GM19372 (cell line): ENCODE measurements around the gene ABL1.

ENCODE experiments used
- ATAC-seq: cut with Tn5 transposase; IDR thresholded peaks from one replicate; pipeline ENCODE4 v1.9.1; 2021; ENCODE audit warnings: mild to moderate bottlenecking, low read depth, moderate library complexity; ENCODE audit not compliant: unreplicated experiment

The ABL1 gene

GRCh38 chr9:130824643-130825350 lies 10.3 kb upstream of the ABL1 start:
- ATAC-seq: no peak

DNA sequence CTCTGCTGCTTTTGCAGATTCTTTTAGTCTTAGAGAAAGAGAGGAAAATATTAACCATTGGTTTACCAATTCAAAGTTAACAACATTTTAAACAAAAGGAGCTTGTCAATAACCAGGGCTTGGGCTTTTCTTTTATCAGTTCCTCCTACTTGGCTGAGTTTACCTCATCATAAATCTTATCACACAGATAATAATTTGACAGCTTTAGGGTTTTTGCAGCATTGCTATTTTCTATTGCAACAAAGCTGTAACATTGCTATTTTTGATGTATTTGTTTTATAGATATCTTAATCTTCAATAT lies 9.8 kb upstream of the ABL1 start:
- no peak for ATAC-seq

DNA sequence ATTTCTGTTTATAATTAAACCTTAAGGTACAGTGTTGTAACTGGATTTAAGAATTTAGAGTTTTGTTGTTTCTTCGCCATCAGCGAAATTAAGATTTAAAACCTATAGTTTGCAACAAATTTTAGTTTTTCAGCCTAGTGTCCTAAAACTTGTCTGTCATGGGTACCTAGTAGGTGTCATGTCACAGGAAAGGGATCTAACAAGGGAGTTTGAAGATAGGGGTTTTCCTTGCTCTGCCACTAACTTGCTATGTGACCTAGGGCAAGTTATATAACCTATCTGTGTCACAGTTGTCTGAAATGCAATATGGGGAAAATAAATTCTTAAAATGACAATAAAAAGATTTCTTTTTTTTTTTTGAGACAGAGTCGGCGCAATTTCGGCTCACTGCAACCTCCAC lies 9.2 kb upstream of the ABL1 start:
- ATAC-seq: no peak

- ATAC-seq: no peak
Measured at GRCh38 chr9:130829762-130830161, 5.3 kb upstream of the ABL1 start.

- ATAC-seq: no peak
Measured at GRCh38 chr9:130830231-130830760, 4.8 kb upstream of the ABL1 start.

GRCh38 chr9:130831077-130831476 lies 4.0 kb upstream of the ABL1 start:
- no peak for ATAC-seq

DNA sequence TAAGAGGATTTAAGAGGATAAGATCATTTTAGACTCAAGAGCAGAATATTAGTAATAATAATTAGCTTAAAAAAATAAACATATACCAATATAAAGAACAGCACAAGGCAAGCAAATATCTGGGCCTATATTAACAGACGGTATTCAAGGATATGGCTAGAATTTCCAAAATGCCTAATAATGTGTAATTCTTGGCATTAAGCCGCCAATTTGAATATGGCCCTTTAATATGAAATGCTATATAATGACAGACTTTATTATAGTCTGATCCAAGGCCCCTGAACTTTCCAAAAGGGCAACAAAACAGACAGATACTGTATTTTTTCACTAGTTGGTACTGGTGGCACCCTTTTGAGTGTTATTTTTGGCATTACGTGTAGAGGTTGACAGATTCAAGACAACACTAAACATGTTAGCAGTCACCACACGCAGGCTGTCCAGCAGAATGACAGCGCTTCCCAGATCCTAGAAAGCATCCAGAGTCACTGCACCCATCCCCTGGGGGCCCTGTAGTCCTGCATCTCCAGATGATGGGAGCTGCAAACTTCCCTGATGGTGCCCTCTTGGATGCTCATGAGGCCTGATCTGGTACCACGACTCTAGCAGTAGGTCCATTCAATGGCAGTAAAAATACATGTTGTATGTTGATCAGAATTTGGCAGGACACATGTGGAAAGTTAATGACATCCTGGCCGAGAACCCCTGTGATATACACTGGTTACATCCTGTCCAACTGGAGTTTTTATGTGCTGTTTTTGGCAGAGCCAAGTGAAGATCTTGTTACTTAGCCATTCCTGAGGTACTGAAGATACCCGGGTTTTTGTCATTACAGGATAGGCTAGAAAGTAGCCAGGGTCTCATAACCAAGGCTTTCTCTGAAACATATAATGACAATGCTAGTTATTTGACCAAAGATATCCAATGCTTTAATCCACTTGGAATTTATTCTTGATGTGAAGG lies 1.7 kb upstream of the ABL1 start:
- ATAC-seq: no peak

DNA sequence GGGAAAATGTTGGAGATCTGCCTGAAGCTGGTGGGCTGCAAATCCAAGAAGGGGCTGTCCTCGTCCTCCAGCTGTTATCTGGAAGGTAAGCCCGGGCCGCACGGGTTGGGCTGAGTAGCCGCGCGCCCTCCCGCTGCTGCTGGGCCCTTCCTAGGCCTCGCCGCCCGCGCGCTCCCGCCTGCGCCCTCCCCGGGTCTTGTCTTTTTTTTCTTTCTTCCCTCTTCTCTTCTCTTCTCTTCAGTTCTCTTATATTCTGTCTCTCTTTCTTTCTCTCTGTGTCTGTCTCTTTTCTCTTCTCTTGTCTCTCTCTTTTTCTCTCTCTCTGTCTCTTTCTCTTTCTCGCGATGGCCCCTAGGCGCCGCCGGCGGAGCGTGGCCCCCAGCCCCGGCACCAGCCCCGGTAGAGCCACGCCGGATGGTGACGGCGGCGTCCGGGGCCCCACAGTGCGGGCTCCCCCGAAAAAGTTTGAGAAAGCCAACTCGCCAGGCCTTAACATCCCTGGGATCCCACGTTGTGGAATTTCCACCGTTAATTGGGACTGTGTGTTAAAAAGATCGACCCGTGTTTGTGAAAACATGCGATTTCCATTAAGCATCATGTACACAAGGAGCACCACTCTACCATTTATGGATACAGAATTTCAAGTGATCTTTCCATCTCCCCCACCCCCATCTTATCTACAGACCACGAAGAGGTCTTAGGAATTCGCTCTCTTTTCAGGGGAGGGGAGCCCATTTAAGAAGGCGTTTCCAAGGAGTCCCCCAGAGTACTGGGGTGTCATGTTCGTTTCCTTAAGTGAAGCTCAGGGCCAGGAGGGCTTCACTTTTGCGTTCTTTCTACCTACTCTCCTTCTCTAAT lies 616 bp downstream of the ABL1 start:
- peak; percentile 26 for ATAC-seq

DNA sequence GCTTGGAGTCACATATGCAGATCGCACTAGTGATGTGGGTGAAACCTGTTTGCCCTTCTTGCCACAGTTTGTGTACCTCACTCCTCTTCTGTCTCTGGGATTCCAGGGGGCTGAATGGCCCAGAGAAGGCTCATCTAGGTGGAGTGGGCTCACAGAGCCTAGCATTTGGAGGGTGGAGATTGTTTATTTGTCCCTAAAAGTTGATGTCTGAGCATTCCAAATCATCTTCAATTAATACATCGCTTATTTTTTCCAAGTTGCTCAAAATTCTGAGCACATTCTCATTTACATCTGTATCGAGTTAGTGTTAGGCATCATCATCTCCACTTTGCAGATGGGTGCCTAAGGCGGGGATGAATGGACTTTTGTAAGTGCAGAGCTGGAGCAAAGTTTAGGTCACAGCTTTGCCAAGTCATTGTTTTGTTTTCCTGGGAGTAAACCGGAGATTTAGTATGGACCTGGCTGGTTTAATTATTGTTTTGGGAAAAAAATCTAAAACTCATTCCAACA lies 2.0 kb downstream of the ABL1 start:
- no peak for ATAC-seq

GRCh38 chr9:130837643-130838042 lies 2.6 kb downstream of the ABL1 start:
- ATAC-seq: no peak

GRCh38 chr9:130839132-130840111 lies 4.4 kb downstream of the ABL1 start:
- ATAC-seq: no peak

DNA sequence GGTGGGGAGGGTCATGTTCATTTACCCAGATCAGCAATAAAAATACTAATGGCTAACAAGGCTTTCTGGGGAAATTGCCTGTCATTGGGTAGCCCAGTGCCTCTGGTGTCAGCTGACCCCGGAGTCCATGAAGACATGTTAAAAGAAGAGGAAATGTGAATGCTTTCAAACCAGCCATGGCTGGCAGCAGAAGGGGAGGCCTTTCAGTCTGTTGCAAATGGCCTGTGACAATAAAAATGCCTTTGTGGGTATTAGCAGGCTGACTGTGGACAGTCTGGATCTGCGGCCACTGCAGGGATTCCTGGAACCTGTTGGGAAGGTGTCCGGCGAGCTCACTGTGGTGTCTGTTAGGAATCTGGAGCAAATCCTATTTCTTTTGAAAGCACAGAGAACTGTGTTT lies 7.5 kb downstream of the ABL1 start:
- no peak for ATAC-seq

GRCh38 chr9:130843049-130843908 lies 8.2 kb downstream of the ABL1 start:
- no peak for ATAC-seq

DNA sequence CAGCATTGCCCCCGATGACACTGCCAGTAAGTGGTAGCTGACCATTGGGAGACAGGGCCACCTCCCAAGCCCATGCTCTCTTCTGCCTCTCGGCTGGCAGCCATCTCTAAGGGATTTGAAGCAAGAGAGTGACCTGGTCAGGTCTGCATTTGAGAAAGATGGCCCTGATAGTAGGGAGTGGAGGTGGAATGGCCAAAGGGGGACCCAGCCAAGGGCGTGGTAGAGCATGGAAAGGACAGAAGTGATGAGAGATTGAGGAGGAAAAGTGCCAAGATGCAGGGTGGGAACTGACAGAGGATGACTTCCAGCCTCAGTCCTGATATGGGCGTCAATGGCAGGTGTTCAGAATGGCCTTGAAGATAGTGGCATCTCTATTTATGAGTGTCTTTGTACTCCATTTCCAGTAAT lies 9.0 kb downstream of the ABL1 start:
- ATAC-seq: no peak

DNA sequence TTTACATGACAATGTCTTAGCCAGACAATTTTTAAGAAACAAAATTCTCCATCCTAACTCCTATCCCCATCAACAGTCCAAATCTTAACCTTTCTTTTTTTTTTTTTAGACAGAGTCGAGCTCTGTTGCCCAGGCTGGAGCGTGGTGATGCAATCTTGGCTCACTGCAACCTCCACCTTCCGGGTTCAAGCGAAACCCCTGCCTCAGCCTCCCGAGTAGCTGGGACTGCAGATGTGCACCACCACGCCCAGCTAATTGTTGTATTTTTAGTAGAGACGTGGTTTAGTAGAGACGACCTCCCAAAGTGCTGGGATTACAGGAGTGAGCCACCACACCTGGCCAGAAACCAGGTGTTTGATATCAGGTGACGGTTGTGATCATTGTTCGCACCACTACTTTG lies 10.2 kb downstream of the ABL1 start:
- no peak for ATAC-seq

- no peak for ATAC-seq
Measured at GRCh38 chr9:130845901-130846481, 10.9 kb downstream of the ABL1 start.

GRCh38 chr9:130846487-130847305 lies 11.6 kb downstream of the ABL1 start:
- ATAC-seq: no peak
